ENCODE data around the gene ZC3H14.

- no peak for TF ChIP-seq CTCF (IDR thresholded peaks at IDR 0.05)
- TF ChIP-seq POLR2A (IDR thresholded peaks at IDR 0.05), result no peak
These were observed 106.5 kb downstream of the ZC3H14 start for GRCh38 chr14:88669346-88669745.

Data from adrenal gland (tissue), 5 donors.